Urinary bladder (tissue), 4 donors: ENCODE measurements around the gene C13orf42. TPM values are rescaled to one million over a fixed set of nuclear protein-coding genes. Genes with fewer than 3 reads are reported as not detected.
"Not testable (repeated sequence)": the region's sequence is repeated elsewhere in the genome, so short reads cannot be mapped to it uniquely, and the experiment has no call there.

ENCODE experiments used
- DNase-seq: peaks from one replicate; pipeline ENCODE4 v3.0.0-alpha.2; 2015; ENCODE audit errors: extremely low spot score
- H3K27ac ChIP-seq: one replicate; pipeline ENCODE4 v1.5.1; 2013; ENCODE audit warnings: low read depth, mild to moderate bottlenecking, moderate library complexity
- H3K36me3 ChIP-seq: one replicate; pipeline ENCODE4 v1.6.1; 2013; ENCODE audit warnings: mild to moderate bottlenecking, moderate library complexity; ENCODE audit not compliant: insufficient read depth
- H3K4me1 ChIP-seq: one replicate; pipeline ENCODE4 v1.6.1; 2013; ENCODE audit warnings: mild to moderate bottlenecking, moderate library complexity; ENCODE audit not compliant: insufficient read depth
- H3K4me3 ChIP-seq: one replicate; pipeline ENCODE4 v1.5.1; 2013; ENCODE audit warnings: low read depth, low read length
- WGBS: extraction: QIAGEN DNeasy Blood & Tissue Kit; methylation state at CpG from one replicate; pipeline ENCODE4 v1.1.7; 2013; 5-methylcytosine and 5-hydroxymethylcytosine counted together
- polyA plus RNA-seq: library from polyadenylated mRNA; stranded (reverse); fragments of 200-250 nt; gene quantifications from one replicate; pipeline ENCODE4 v1.2.3, GENCODE V29; 2013
- total RNA-seq: library from RNA; depleted of rRNA; stranded (reverse); fragments of >200 nt; gene quantifications from one replicate; pipeline ENCODE4 v1.2.3, GENCODE V29; 2014
- donor health status: healthy with polysubstance abuse.
- donor health status: healthy.

C13orf42 gene
- total and polyA plus RNA-seq, 2 donors = not detected

- H3K4me3 ChIP-seq = no peak overlapping the region
- DNase-seq = no peak
- H3K36me3 ChIP-seq = no peaks in the 10 kb centered on the region
- no peak overlapping the region for H3K27ac ChIP-seq
- 95% methylated on average over 1 of the region's 1 CpG for WGBS
- no peaks in the 10 kb centered on the region for H3K4me1 ChIP-seq
These were observed 35.6 kb upstream of the C13orf42 start for GRCh38 chr13:51146667-51147066.

GRCh38 chr13:51137250-51137649 lies 26.2 kb upstream of the C13orf42 start:
- WGBS = 83% methylated on average over 4 of the region's 4 CpGs

GRCh38 chr13:51136276-51136980 lies 25.4 kb upstream of the C13orf42 start:
- Histone ChIP-seq H3K4me3 (no peak overlapping the region), H3K36me3 (no peaks in the 10 kb centered on the region), H3K27ac (no peak overlapping the region), H3K4me1 (no peaks in the 10 kb centered on the region)
- WGBS = 71% methylated on average over 10 of the region's 10 CpGs
- no peak for DNase-seq

More at GRCh38 chr13:51137250-51137649, 26.2 kb upstream of the C13orf42 start:
- H3K36me3 ChIP-seq = no peaks in the 10 kb centered on the region
- H3K4me3 ChIP-seq = no peak overlapping the region
- no peak overlapping the region for H3K27ac ChIP-seq
- no peak for DNase-seq
- H3K4me1 ChIP-seq = no peaks in the 10 kb centered on the region

- Histone ChIP-seq H3K36me3 (no peaks in the 10 kb centered on the region), H3K4me3 (no peak overlapping the region), H3K4me1 (no peaks in the 10 kb centered on the region), H3K27ac (no peak overlapping the region)
- no peak for DNase-seq
- 95% methylated on average over 8 of the region's 8 CpGs for WGBS
These were observed 23.8 kb upstream of the C13orf42 start for GRCh38 chr13:51134763-51135365.

GRCh38 chr13:51130348-51130747 lies 19.3 kb upstream of the C13orf42 start:
- Histone ChIP-seq H3K27ac (no peak overlapping the region), H3K36me3 (no peaks in the 10 kb centered on the region), H3K4me3 (no peak overlapping the region), H3K4me1 (no peaks in the 10 kb centered on the region)
- 97% methylated on average over 1 of the region's 1 CpG for WGBS
- no peak for DNase-seq

- H3K36me3 ChIP-seq = no peaks in the 10 kb centered on the region
- no peaks in the 10 kb centered on the region for H3K4me1 ChIP-seq
- 35% methylated on average over 7 of the region's 7 CpGs for WGBS
- H3K4me3 ChIP-seq = no peak overlapping the region
- no peak overlapping the region for H3K27ac ChIP-seq
- DNase-seq = no peak
These were observed 14.6 kb upstream of the C13orf42 start for GRCh38 chr13:51125495-51126226.

- Histone ChIP-seq H3K36me3 (no peaks in the 10 kb centered on the region), H3K4me3 (no peak overlapping the region), H3K4me1 (no peaks in the 10 kb centered on the region), H3K27ac (no peak overlapping the region)
- DNase-seq = no peak
- WGBS = 45% methylated on average over 6 of the region's 6 CpGs
These were observed 11.9 kb upstream of the C13orf42 start for GRCh38 chr13:51122868-51123566.

- WGBS = 81% methylated on average over 11 of the region's 11 CpGs
- not testable (repeated sequence) for H3K4me3 ChIP-seq, DNase-seq, H3K4me1 ChIP-seq, H3K27ac ChIP-seq, H3K36me3 ChIP-seq
These were observed 9.8 kb upstream of the C13orf42 start for GRCh38 chr13:51120873-51121272.

GRCh38 chr13:51118809-51119431 lies 7.8 kb upstream of the C13orf42 start:
- no peak for DNase-seq
- 89% methylated on average over 4 of the region's 4 CpGs for WGBS
- H3K27ac ChIP-seq = no peak overlapping the region

GRCh38 chr13:51113969-51114368 lies 2.9 kb upstream of the C13orf42 start:
- DNase-seq = no peak
- no peaks in the 10 kb centered on the region for H3K4me1 ChIP-seq
- H3K36me3 ChIP-seq = no peaks in the 10 kb centered on the region
- H3K27ac ChIP-seq = no peak overlapping the region
- H3K4me3 ChIP-seq = no peak overlapping the region

More at GRCh38 chr13:51118809-51119431, 7.8 kb upstream of the C13orf42 start:
- H3K4me1 ChIP-seq = no peaks in the 10 kb centered on the region
- H3K4me3 ChIP-seq = no peak overlapping the region
- H3K36me3 ChIP-seq = no peaks in the 10 kb centered on the region

GRCh38 chr13:51113186-51113881 lies 2.3 kb upstream of the C13orf42 start:
- 85% methylated on average over 12 of the region's 12 CpGs for WGBS
- H3K36me3 ChIP-seq = no peaks in the 10 kb centered on the region
- H3K27ac ChIP-seq = no peak overlapping the region
- no peak overlapping the region for H3K4me3 ChIP-seq
- DNase-seq = no peak
- no peaks in the 10 kb centered on the region for H3K4me1 ChIP-seq

GRCh38 chr13:51112771-51113170 lies 1.7 kb upstream of the C13orf42 start:
- Histone ChIP-seq H3K4me1 (no peaks in the 10 kb centered on the region), H3K36me3 (no peaks in the 10 kb centered on the region), H3K4me3 (no peak overlapping the region), H3K27ac (no peak overlapping the region)
- no peak for DNase-seq
- WGBS = 85% methylated on average over 5 of the region's 5 CpGs

GRCh38 chr13:51111997-51112396 lies 923 bp upstream of the C13orf42 start:
- Histone ChIP-seq H3K27ac (no peak overlapping the region), H3K4me3 (no peak overlapping the region), H3K4me1 (no peaks in the 10 kb centered on the region), H3K36me3 (no peaks in the 10 kb centered on the region)
- no peak for DNase-seq
- WGBS = 0% methylated on average over 1 of the region's 1 CpG
